ENCODE data around the gene ARHGEF16.

ARHGEF16 gene

GRCh38 chr1:3457910-3458883 is 3.7 kb downstream of the ARHGEF16 start:
- no peak for FAIRE-seq

GRCh38 chr1:3459051-3459908 is 4.8 kb downstream of the ARHGEF16 start:
- FAIRE-seq: no peak

GRCh38 chr1:3459940-3460671 is 5.6 kb downstream of the ARHGEF16 start:
- FAIRE-seq: no peak

GRCh38 chr1:3460672-3461131 is 6.2 kb downstream of the ARHGEF16 start:
- FAIRE-seq: no peak

- no peak for FAIRE-seq
These were observed 6.9 kb downstream of the ARHGEF16 start for GRCh38 chr1:3461238-3461933.

- FAIRE-seq: no peak
These were observed 7.4 kb downstream of the ARHGEF16 start for GRCh38 chr1:3461934-3462275.

GRCh38 chr1:3462356-3463012 is 8.0 kb downstream of the ARHGEF16 start:
- no peak for FAIRE-seq

- FAIRE-seq: no peak
These were observed 8.5 kb downstream of the ARHGEF16 start for GRCh38 chr1:3463013-3463385.

GRCh38 chr1:3463408-3463863 is 9.0 kb downstream of the ARHGEF16 start:
- no peak for FAIRE-seq

GRCh38 chr1:3463891-3464648 is 9.6 kb downstream of the ARHGEF16 start:
- FAIRE-seq: no peak

- no peak for FAIRE-seq
These were observed 10.2 kb downstream of the ARHGEF16 start for GRCh38 chr1:3464649-3465025.

- FAIRE-seq: no peak
These were observed 10.8 kb downstream of the ARHGEF16 start for GRCh38 chr1:3465091-3465934.

- no peak for FAIRE-seq
These were observed 11.5 kb downstream of the ARHGEF16 start for GRCh38 chr1:3465935-3466321.

- FAIRE-seq: no peak
These were observed 12.1 kb downstream of the ARHGEF16 start for GRCh38 chr1:3466366-3467075.

GRCh38 chr1:3467096-3468036 is 12.9 kb downstream of the ARHGEF16 start:
- no peak for FAIRE-seq

GRCh38 chr1:3468236-3469103 is 14.0 kb downstream of the ARHGEF16 start:
- no peak for FAIRE-seq
